Measurements from ENCODE around the gene ZNF597. TPM values are rescaled to one million over a fixed set of nuclear protein-coding genes. Genes with fewer than 3 reads are reported as not detected.

The ZNF597 gene, protein sequence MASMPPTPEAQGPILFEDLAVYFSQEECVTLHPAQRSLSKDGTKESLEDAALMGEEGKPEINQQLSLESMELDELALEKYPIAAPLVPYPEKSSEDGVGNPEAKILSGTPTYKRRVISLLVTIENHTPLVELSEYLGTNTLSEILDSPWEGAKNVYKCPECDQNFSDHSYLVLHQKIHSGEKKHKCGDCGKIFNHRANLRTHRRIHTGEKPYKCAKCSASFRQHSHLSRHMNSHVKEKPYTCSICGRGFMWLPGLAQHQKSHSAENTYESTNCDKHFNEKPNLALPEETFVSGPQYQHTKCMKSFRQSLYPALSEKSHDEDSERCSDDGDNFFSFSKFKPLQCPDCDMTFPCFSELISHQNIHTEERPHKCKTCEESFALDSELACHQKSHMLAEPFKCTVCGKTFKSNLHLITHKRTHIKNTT
- total RNA-seq: 1.1 and 1.3 TPM in 2 replicates

DNA sequence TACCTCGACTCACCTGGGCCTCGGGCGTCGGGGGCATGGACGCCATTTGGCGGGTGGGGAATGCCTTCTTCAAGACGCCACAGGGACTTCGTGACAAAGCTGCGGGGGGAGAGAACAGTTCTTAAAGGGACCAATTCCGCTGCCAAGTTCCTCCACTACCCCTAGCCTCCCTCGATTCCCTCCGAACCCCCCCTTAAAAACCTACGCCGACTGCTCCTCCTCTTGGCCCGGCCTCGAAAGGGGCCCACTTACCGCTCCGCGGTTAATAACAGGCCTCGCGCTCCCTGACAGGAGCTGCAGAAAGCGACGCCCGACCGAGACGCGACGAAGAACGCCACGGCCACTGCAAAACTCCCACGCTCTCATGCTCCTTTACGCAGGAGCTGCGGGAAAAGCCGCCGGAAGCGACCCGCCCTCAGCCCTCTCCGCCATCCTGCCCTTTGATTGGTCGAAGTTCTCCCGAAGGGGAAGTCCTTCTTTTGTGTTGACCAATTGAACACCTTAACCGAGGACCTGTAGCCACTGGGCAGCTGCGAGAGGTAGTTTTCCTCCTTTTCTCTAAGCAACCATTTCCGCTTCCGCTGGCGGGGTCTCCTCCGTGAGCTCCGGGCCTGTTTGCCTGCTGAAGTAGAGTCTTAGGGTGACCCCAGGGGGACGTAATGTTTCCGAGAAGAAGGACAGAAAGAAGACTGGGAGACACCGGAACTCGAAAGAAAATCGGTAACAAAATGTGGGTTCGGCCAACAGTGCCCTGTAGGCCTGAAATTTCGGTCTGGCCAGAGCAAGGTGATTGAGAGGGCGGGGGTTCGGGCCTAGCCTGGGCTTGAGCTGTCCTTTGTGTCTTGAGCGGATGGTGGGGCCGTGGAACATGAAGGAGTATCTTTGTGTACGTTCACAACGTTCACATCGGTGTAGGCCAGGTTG is at the start of gene ZNF597, which contains the start of gene NAA60:
ZNF597 (minus strand) TSS at position 397 of the 924 bp plus-strand sequence; CDS start at position 46, 351 bp downstream.
NAA60 (plus strand) TSS at position 573 of the 924 bp plus-strand sequence. CDS start 32,548 bp downstream, outside the sequence.

DNA sequence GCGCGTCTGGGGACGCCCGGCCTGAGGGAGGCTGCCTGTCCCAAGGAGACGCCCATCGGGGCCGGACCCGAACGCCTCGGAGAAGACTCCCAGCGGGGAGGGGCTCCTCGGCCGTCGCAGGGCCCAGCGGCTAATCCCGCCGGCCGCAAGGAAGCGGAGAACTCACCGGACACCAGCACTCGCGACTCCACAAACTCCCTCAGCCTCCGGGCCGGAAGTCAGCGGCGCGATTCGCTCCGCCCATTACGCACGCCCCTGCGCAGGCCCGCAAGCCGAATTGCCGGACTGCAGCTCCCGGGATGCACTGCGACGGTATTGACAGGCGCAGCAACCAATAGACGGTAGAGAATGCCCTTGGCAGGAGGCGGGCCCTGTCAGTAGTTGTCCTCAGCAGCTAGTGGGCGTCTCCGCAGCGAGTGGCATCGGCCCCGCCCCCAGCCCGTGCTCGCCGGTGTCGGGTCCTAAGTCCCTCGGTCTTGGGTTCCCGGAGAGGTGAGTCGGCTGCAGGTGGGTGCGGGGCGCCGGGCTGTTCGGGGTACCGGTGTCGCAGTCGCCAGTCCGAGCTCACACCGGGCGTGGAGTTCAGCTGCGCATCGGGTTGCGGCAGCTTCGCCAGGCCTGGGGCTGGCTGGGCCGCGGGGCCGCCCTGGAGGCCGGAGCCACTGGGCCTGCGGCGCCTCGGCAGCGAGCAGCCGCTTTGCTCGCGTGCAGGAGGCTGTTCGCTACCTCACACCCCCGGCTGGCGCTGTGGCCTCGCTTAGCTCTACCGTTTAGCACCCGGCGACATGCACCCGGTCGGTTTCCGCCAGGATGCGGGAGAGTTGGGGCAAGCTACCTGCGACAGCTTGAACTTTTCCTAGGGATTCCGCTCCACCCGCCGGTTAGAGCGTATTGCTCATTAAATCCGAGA is 42.3 kb downstream of the ZNF597 start, which contains the start of the genes ZNF174 and ZSCAN32:
ZNF174 (plus strand) TSS at position 437 of the 910 bp plus-strand sequence. CDS start 790 bp downstream, outside the sequence.
ZSCAN32 (minus strand) TSS at position 226 of the 910 bp plus-strand sequence. CDS start 3,447 bp downstream, outside the sequence.

Other genes starting within 250 kb of the ZNF597 start
- gene ZNF200, start 208.3 kb downstream of the ZNF597 start, total RNA-seq: 6.0 and 6.3 TPM in 2 replicates
- under 0.01 and 0.09 TPM in 2 replicates for gene MEFV, start 186.9 kb downstream of the ZNF597 start, total RNA-seq
- 30.0 and 30.6 TPM in 2 replicates for gene ZNF263, start 160.0 kb downstream of the ZNF597 start, total RNA-seq
- 4.4 and 8.5 TPM in 2 replicates for gene TIGD7, start 138.1 kb downstream of the ZNF597 start, total RNA-seq
- gene ZNF75A, start 138.0 kb downstream of the ZNF597 start, total RNA-seq: 16.7 and 18.3 TPM in 2 replicates
- 0.16 and 0.43 TPM in 2 replicates for gene OR2C1, start 87.6 kb downstream of the ZNF597 start, total RNA-seq
- gene ZSCAN32, start 42.5 kb downstream of the ZNF597 start, total RNA-seq: 6.2 and 9.1 TPM in 2 replicates
- 4.8 and 6.3 TPM in 2 replicates for gene ZNF174, start 42.3 kb downstream of the ZNF597 start, total RNA-seq
- gene NAA60, start 176 bp upstream of the ZNF597 start, total RNA-seq: 8.4 and 14.6 TPM in 2 replicates
- not detected in 2 replicates for gene C16orf90, start 52.0 kb upstream of the ZNF597 start, total RNA-seq
- 21.8 and 45.3 TPM in 2 replicates for gene CLUAP1, start 57.5 kb upstream of the ZNF597 start, total RNA-seq
- under 0.01 TPM in 2 replicates for gene NLRC3, start 133.9 kb upstream of the ZNF597 start, total RNA-seq
- gene SLX4, start 168.1 kb upstream of the ZNF597 start, total RNA-seq: 1.6 and 2.5 TPM in 2 replicates
- 19.7 and 23.3 TPM in 2 replicates for gene DNASE1, start 211.2 kb upstream of the ZNF597 start, total RNA-seq

Measured in bronchial smooth muscle cell (primary cell).